ENCODE measurements around the gene AXIN1. TPM values are rescaled to one million over a fixed set of nuclear protein-coding genes. Genes with fewer than 3 reads are reported as not detected.

Gene AXIN1
- polyA plus RNA-seq, 10 donors: 8.6 to 15.7 (median 11.5) TPM

DNA sequence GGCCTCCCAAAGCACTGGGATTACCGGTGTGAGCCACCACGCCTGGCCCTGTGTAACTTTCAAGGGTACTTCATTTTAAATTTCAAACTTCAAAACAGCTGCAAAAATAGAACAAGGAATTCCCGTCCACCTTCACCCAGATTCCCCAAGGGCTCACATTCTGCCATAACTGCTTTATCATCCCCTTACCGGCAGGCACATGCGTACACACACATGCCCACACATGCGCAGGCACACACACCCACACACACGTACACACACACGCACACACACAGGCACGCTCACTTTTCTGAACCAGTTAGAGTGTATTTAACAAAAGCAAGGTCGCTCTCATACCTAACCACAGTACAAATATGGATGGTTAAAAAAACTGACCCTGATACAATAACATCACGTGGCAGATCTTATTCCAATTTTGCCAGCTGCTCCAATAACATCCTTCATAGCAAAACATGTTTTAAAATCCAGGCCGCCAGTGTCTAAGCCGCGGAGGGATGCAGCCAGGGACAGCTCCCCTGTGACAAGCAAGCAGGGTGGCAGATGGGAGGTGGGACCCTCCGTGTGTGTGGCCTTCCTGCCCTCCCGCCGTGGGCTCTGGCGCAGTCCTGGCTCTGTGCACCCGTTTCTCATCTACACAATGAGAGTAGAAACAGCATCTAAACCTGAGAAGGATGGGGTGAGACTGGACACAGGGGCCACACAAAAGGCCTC is 46.5 kb downstream of the AXIN1 start:
- no peak for DNase-seq

DNA sequence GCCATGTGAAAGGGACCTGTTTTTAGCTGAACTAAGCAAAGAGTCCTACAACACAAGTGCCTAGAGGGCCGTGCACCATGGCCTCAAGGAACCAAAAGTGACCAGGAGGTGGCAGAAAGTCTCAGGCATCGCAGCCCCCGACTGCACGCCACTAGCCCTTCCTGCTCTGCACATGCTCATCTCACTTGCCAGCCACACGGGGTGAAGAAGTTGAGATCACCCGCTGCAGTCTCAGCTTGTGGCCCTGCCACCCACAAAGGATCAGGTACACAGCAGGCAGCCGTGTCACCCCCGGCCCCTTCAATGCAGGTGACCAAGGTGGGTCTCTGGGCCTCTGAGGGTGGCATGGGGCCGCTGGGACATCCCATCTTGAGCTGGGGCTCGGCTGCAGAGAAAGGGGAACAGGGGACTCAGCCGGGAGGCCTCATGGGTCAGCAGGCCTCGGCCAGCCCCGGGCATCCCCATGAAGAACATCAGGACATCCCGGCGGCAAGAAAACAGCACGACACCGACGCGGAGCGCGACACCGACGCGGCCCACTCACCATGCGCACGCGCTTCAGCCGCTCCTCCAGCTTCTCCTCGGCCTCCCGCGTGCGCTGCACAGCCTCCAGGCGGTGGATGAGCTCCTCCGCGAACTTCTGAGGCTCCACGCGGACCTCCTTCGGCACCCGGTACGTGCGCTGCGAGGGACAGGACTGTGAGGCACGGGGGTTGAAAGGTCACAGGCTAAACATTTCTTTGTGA is 48.6 kb downstream of the AXIN1 start:
- DNase-seq: no peak

DNA sequence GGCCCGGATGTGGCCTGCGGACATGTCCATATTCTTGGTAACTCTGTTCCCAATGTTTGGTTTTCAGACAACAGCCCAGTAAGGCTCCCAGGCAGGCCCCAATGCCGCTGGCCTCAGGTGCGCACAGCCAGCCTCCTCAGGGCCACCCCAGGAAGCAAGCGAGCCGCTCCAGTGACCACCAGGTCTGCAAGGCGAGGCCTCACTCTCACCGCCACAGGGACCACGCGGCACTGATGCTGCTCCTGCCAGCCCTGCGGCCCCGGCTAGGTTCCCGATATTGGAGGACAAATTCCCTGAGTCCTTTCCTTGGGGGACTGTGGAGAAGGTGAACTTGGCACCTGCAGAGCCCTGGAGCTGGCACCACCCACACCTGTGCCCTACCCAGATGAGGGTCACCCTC is 50.6 kb downstream of the AXIN1 start:
- DNase-seq: no peak

DNA sequence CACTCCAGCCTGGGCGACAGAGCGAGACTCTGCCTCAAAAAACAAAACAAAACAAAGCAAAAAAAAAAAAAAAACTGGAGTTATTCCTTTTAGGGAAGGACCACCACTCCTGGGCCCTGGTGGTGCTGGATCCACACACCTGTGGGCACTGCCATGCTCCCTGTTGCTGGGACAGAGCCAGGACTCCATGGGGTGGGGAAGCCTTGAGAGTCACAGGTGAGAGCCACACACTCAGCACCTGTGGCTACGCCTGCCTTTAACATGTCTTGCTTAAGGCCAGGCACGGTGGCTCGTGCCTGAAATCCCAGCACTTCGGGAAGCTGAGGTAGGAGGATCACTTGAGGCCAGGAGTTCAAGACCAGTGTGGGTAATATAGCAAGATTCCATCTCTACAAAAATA is 51.3 kb downstream of the AXIN1 start:
- no peak for DNase-seq

DNA sequence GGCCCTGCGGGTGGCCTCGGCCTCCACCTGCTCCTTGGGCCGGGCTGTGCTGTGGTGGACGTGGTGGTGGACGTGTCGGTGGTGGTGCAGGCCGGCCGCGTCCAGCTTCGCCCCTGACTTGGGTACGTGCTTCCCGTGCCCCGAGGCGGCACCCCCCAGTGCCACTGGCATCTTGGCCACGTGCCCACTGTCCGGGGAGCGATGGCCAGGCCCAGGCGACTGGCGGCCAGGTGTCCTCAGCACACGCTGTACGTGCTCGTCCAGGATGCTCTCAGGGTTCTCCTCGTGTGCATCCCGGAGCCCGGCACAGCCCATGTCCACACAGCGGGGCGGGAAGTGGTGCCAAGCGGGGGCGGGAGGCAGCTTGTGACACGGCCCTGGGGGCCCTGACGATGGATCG is 54.7 kb downstream of the AXIN1 start:
- no peak for DNase-seq

DNA sequence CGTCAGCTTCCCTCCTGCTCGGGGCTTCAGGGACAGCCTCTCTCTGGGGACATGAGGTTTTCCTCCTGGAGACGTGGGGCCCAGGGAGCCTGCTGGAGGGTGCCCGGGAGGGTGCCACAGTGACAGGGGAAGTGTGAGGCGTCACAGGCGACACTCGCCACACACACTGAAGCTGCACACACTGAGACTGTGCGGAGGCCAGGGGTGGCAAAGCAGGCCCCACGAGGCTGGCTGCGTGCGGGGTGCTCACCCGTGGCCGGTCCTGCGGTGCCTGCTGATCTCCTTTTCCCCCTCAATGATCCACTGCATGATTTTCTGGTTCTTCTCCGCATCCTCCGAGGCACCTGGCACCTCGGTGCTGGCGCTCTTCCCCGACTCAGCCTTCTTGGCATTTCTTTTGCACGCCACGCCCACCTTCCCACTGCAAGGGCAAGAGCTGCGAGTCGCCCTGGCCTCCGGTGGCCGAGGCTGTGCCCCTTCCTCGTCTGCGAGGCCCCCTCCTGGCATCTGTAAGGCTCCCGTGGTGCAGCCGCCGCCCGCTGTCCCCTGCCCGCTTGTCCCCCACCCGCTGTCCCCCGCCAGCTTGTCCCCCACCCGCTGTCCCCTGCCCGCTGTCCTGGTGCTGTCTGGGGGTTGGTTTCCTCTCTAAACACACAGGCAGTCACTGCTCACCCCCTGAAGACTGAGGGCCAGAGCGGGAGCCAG is 55.6 kb downstream of the AXIN1 start:
- no peak for DNase-seq

DNA sequence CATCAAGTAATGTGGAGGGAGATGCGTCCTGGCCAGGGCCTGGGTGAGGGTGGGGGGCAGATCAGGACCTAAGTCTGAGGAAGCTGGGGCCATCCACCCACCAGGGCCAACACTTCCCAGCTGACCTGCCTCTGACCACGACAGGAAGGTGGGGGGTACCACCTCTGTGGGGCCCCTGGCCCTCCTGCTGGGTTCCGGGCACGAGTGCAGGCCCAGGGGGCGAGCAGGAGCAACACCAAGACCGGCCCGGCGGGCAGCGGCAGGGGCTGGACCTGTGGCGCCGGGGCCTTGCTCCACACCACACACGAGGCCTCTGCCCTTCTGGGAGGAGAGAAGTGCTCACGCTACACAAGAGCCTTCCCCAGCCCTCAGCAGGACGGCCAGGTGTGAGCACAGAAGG is 56.2 kb downstream of the AXIN1 start:
- no peak for DNase-seq

DNA sequence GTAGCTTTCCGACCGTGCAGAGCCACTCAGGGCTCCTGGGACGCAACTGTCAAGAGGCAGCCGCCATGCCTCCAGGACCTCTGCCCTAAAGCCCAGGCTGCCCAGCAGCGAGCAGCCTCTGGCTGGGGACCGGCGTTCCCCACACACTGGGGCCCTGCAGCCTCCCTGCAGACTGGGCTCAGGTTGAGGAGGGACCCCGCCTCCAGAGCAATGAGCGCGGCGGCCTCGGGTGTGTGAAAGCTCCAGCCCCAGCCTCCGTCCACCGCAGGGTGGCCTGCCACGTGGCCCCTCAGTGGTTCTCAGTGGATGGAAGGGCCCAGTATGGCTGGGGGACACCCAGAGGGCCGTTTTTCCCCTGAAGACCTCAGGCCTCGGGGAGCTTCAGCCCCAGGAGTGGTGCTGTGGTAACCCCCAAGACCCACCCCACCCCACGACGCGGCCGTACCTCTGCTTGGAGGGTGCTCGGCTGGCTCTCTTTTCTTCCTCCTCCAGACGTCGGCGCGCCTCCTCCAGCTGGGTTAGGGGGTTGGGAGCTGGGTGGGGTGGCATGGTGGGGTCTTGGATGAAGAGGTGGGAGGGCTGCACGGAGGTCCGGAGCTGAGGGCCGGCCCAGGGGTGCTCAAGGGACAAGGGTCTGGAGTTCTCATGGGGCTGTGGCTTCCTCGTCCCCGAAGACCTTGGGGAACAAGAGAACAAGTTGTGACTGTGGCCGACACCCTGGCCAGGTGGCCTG is 59.3 kb downstream of the AXIN1 start:
- DNase-seq: no peak

DNA sequence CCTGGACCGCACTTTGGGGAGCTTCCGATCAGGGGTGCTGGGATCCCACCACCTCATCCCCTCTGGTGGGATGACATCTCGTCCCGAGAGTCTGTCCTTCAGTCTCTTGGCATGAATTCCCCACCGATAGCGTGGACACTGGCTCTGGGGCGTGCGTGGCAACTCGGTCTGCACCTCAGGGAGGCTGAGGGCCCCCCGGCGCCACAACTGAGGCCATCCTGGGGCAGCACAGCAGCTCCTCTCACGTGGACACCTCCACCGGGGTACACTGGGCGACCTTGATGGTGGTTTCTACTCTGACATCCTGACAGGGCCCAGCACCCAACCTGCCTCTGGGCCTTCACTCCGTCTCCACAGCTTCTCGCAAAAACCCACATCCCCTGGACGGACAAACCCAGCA is 61.0 kb downstream of the AXIN1 start:
- DNase-seq: no peak

DNA sequence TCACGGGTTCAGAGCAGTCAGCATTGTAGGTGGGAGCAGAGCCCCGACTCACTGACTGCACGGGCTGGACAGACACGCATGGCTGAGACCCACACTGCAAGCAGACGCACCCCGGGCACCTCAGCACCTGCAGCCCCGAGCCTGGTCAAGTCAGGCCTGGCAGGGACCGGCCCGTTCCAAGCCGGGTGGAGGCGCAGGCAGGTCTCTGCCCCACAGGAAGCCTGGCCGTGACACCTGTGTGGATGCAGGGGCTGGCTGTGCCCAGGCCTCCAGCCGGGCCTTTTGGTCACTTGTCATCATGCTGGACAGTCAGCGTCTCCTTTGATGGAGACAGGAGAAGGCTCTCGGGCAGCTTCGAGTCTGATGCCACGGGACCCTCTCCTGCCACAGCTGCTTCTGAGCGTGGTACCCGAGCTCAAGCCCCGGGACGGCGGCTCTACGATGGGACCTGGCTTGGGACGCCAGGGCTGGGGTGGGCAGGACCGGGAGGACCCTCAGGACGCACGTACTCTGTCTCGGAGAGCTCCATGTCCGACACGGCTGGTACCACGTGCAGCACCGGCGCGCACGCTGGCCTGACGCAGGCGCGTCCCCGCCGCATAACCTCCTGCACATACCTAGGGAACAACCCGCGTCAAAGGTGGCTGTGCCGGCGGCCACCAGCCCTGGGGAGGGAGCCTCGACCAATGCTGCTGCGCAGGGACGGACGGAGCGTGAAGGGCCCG is 61.7 kb downstream of the AXIN1 start:
- DNase-seq: no peak

DNA sequence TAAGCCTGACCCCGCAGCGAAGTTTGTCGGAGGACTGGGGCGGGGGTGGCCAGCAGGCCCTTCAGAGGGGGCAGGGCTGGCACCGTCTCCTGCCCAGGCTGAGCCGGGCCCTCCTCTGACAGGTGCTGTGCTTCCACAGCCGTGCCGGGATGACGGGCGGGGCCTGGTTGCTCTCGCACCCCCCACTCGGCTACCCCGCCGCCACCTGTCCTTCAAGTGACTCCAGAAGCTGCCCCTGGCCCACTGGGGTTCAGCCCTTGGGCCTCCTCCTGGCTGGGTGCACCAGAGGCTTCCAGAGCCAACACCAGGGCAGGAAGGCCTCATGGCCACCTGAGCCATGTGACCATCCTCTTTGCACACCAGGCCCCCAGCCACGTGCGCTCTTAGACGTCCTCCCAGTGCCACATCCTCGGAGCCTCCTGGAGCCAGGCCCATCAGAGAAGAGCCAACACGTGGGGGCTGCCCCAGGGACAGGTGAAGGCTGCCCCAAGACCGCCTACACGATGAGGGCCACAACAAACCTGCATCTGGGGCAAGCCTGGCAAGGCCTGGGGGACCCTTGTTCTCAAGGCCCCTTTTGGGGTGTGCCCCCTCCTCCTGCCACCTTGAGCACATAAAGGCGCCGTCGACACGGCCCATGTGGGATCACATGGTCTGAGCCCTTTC is 62.4 kb downstream of the AXIN1 start:
- DNase-seq: no peak

DNA sequence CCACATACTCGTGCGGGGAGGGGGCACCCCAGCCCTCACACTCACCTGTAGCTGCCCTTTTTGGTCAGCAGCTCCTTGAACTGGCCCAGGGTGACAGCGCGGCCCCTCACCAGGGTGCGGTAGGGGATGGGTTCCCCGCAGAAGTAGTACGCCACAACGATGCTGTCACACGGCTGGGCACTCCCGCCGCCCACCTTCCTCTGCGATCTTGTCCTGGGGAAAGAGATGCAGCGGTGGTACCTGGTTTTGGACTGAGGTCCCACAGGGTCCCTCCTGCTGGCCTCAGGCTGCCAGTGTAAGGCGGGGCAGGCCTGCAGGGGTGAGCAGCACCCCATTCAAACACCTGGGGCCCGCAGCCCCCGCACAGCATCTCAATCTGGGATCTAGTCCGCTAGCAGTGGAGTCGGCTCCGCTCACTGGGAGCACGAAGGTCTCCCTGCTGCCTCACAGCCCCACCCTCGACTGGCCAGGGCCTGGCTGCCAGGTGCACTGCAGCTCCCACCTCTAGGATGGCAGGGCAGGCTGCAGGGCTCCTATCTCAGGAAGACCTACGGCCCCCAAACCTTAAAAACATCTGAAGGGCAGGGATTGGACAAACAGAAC is 63.0 kb downstream of the AXIN1 start:
- DNase-seq: no peak

DNA sequence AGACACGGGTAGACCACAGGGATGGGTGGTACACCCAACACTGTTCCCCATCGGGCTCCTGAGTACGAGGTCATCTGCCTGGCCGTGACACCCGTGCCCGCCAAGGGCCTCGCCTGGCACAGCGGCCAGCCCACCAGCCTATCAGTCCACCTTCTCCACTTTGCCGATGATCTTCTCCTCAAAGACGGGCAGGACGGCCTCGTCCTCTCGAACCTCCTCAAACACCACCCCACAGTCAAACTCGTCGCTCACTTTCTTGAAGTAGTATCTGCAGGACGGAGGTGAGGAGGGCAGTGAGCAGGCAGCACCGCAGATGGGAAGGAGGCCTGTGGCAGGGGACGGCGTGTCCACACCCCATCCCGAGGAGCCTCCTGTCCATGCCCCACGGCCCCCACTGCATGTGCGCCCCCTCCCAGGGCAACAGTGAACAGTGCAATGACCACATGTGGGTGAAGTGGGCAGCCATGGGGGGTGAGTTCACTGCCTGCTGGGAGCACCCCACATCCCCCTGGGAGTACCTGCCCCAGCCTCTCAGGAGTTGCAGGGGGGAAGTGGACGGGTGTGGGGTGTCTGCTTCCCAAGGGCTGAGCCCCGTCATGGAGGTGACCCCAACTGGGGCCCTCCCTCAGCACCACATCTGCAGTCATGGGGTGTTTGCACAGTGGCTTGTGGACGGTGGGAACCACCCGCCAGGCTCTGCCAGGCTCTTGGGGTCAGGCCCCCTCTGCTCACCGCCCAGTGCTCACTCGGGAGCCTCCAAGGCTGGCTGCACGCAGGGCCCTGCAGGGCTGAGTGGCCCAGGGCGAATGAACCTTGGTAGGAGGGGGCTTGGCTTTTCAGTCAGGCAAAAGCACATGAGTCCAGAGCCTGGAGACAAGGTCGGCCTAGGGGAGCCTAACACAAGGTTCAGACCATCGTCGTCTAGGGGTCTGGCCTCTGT is 64.3 kb downstream of the AXIN1 start:
- no peak for DNase-seq

DNA sequence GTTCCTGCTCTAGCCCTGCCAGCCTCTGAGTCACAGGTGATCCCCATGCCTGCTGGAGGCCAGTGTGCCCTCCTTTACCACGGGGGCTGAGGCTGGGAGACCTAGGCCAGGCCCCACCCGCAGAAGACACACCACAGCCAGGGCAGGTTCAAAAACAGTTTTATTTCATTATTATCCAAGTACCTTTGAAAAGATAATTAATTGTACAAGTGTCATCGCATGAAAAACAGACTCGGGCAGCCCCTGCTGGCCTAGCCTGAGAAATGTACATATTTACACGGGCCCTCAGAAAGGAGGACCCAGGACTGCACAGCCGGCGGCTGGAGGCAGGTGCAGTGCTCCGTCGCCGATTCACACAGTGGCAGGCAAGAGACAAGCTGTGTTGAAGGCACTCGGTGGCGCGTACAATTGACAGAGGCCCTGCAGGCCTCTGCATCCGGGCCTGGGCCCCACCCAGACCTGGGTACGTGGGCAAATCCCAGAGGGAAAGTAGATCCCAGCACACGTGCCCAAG is 65.2 kb downstream of the AXIN1 start:
- no peak for DNase-seq

DNA sequence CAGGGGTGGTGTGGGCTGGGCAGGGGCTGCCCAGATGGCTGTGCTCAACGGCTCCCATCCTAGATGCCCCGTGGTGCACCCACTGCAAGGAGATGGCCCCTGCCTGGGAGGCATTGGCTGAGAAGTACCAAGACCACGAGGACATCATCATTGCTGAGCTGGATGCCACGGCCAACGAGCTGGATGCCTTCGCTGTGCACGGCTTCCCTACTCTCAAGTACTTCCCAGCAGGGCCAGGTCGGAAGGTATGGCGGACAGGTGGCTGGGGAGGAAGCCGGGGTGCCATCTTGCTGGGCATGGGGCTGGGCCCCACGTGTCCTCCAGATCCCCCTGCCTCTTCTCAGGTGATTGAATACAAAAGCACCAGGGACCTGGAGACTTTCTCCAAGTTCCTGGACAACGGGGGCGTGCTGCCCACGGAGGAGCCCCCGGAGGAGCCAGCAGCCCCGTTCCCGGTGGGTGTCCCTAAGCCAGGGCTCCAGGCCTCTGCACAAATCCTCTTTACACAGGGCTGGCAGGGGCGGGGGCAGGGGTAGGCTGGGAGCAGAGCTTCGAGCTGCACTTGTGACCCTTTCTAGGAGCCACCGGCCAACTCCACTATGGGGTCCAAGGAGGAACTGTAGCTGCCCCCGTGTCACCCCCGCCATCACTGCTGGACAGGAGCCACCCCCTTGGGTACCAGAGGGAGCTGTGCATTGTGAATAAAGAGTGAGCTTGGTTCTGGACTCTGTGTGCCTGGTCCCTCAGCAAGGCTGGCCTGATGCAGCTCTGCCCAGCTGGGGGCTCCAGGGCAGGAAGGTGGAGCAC is 65.8 kb downstream of the AXIN1 start:
- DNase-seq: no peak

DNA sequence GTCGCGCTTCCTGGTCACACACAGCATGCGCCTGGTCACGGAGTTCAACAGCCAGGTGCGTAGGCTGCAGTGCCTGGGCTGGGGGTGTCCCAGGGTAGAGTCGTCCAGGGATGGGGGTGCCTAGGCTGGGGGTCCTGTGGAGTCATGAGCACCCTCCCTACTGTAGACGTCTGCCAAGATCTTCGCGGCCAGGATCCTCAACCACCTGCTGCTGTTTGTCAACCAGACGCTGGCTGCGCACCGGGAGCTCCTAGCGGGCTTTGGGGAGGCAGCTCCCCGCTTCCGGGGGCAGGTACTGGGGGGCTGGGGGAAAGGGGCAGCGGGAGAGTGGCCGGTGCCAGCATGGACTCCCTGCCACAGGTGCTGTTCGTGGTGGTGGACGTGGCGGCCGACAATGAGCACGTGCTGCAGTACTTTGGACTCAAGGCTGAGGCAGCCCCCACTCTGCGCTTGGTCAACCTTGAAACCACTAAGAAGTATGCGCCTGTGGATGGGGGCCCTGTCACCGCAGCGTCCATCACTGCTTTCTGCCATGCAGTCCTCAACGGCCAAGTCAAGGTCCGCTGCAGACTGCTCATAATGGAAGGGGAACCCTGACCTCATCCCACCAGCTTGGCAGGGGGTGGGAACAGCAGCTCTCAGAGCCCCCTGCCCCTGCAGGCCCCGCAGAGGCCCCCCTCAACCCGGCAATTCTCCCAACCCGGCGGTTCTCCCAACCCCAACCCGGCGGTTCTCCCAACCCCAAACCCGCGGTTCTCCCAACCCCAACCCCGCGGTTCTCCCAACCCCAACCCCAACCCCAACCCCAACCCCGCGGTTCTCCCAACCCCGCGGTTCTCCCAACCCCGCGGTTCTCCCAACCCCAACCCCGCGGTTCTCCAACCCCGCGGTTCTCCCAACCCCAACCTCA is 67.1 kb downstream of the AXIN1 start:
- DNase-seq: no peak
